Mucosa of descending colon (tissue), 3 donors: ENCODE data around the gene SNX12. TPM values are rescaled to one million over a fixed set of nuclear protein-coding genes. Genes with fewer than 3 reads are reported as not detected.

Experiments
- ATAC-seq: fragments of 200-7000 bp; cut with Tn5 transposase; one replicate; pipeline ENCODE4 v1.9.1; 2020; ENCODE audit warnings: mild to moderate bottlenecking, moderate library complexity
- DNase-seq, 3 donors: peaks; one replicate each; pipeline ENCODE4 v3.0.0-alpha.2; 2020
- H3K36me3 ChIP-seq: fragments of 200-600 bp; one replicate; pipeline ENCODE4 v1.8.0; 2021; ENCODE audit warnings: low read depth, mild to moderate bottlenecking
- H3K4me1 ChIP-seq: fragments of 200-600 bp; one replicate; pipeline ENCODE4 v1.8.0; 2021; ENCODE audit warnings: low read depth, mild to moderate bottlenecking
- H3K4me3 ChIP-seq: fragments of 200-600 bp; one replicate; pipeline ENCODE4 v1.8.0; 2021; ENCODE audit warnings: mild to moderate bottlenecking
- H3K9me3 ChIP-seq: fragments of 200-600 bp; one replicate; pipeline ENCODE4 v1.8.0; 2021; ENCODE audit warnings: mild to moderate bottlenecking
- CTCF ChIP-seq: fragments of 200-600 bp; IDR thresholded peaks from one replicate; pipeline ENCODE4 v1.8.0; 2022; ENCODE audit warnings: antibody characterized with exemption, mild to moderate bottlenecking
- intact Hi-C, 2 donors: fragments of 100-400 bp; cut with DNase I in 1 of 2; cut with micrococcal nuclease in 1 of 2; formaldehyde crosslinking; loops; one replicate each; pipeline versions ENCODE4 v1.11.0 to v1.11.1; 2022; cut with DNase I, micrococcal nuclease
- total RNA-seq, 3 donors: library from RNA; stranded (reverse); fragmentation: NEBNext Ultra II Directional in 2 of 3; extraction: Animal tissue kit (Norgen Biotek cat#: 25700) in 2 of 3; gene quantifications; one replicate each; pipeline versions ENCODE4 v1.2.1 to v1.2.4, GENCODE V29; 2021 to 2023
- donor health status: DM: no; HTN: no; CAD: no; lungs with moderate emphysema.
- donor health status: DM: no; HTN: no; CAD: no.
- donor health status: DM: no; HTN: yes; CAD: no.

Gene SNX12
- total RNA-seq, 3 donors from 2014 or later, result 56.4 to 86.6 (median 68.2) TPM

- DNase-seq (no peak), ATAC-seq (no peak)
- intact Hi-C loops, result no loop called here
- no peaks in the 10 kb centered on the region for H3K4me1 ChIP-seq
- no peak for TF ChIP-seq CTCF
- no peaks in the 10 kb centered on the region for H3K36me3 ChIP-seq
- no peaks in the 10 kb centered on the region for H3K9me3 ChIP-seq
- H3K4me3 ChIP-seq, result no peak overlapping the region
These were observed 34.2 kb upstream of the SNX12 start for GRCh38 chrX:71102292-71102691.

- intact Hi-C loops, result no loop called here
- no peak for TF ChIP-seq CTCF
- Histone ChIP-seq H3K4me3 (no peak overlapping the region), H3K4me1 (no peaks in the 10 kb centered on the region), H3K9me3 (no peaks in the 10 kb centered on the region), H3K36me3 (no peaks in the 10 kb centered on the region)
- ATAC-seq, result no peak
- DNase-seq, result no peak
These were observed 32.7 kb upstream of the SNX12 start for GRCh38 chrX:71100581-71101505.

- DNase-seq (no peak), ATAC-seq (no peak)
- TF ChIP-seq CTCF, result no peak
- no peaks in the 10 kb centered on the region for H3K36me3 ChIP-seq
- intact Hi-C loops, result no loop called here
- H3K9me3 ChIP-seq, result no peaks in the 10 kb centered on the region
- no peaks in the 10 kb centered on the region for H3K4me1 ChIP-seq
- H3K4me3 ChIP-seq, result no peak overlapping the region
These were observed 31.6 kb upstream of the SNX12 start for GRCh38 chrX:71099736-71100135.

GRCh38 chrX:71098951-71099506 is 30.9 kb upstream of the SNX12 start:
- no peak for TF ChIP-seq CTCF
- DNase-seq (no peak), ATAC-seq (no peak)
- no peaks in the 10 kb centered on the region for H3K36me3 ChIP-seq
- intact Hi-C loops, result no loop called here
- no peaks in the 10 kb centered on the region for H3K4me1 ChIP-seq
- H3K4me3 ChIP-seq, result no peak overlapping the region
- H3K9me3 ChIP-seq, result no peaks in the 10 kb centered on the region

- DNase-seq (peak; percentile 57 to 70 (median 65)), ATAC-seq (peak; percentile 22)
- Histone ChIP-seq H3K4me3 (no peak overlapping the region), H3K9me3 (no peaks in the 10 kb centered on the region), H3K36me3 (no peaks in the 10 kb centered on the region), H3K4me1 (no peaks in the 10 kb centered on the region)
- intact Hi-C loops, result no loop called here
- TF ChIP-seq CTCF, result no peak
These were observed 30.2 kb upstream of the SNX12 start for GRCh38 chrX:71098302-71098701.
